HL-60 (cell line): ENCODE measurements around the gene LYVE1.

Experiments
- DNase-seq, 2 experiments: peaks; one replicate each; pipeline ENCODE4 v3.0.0-alpha.2; 2010 to 2020; ENCODE audit warnings: low read depth in 1 of 2, low spot score in 1 of 2
- H3K27ac ChIP-seq: fragments of 250-450 bp; sonication (Bioruptor Pico); replicated peaks from 2 replicates; pipeline ENCODE4 v1.5.1; 2020; ENCODE audit warnings: mild to moderate bottlenecking, moderate library complexity
- H3K27me3 ChIP-seq: fragments of 250-450 bp; sonication (Bioruptor Pico); 2 replicates; pipeline ENCODE4 v1.5.1; 2021; ENCODE audit warnings: mild to moderate bottlenecking, moderate library complexity; ENCODE audit not compliant: insufficient read depth, poor library complexity, severe bottlenecking
- H3K4me3 ChIP-seq: replicated peaks from 2 replicates; pipeline ENCODE4 v1.5.1; 2011; ENCODE audit warnings: mild to moderate bottlenecking, control low read depth, low read length; ENCODE audit not compliant: insufficient read depth
- CTCF ChIP-seq: IDR thresholded peaks from one replicate; pipeline ENCODE4 v1.5.1; 2011; ENCODE audit warnings: low read length, control low read depth, inconsistent platforms; ENCODE audit not compliant: insufficient read depth
- GABPA ChIP-seq: IDR thresholded peaks from 2 replicates; pipeline ENCODE4 v1.6.1; 2012; ENCODE audit warnings: low read depth
- POLR2AphosphoS5 ChIP-seq: IDR thresholded peaks from 2 replicates; pipeline ENCODE4 v1.6.1; 2012; ENCODE audit warnings: low read depth
- REST ChIP-seq: IDR thresholded peaks from 2 replicates; pipeline ENCODE4 v1.6.1; 2012; ENCODE audit warnings: low read depth; ENCODE audit not compliant: insufficient replicate concordance
- SPI1 ChIP-seq: IDR thresholded peaks from 2 replicates; pipeline ENCODE4 v1.6.1; 2012; ENCODE audit warnings: low read depth, mild to moderate bottlenecking, borderline replicate concordance

The LYVE1 gene

GRCh38 chr11:10564030-10564429 is 4.4 kb downstream of the LYVE1 start:
- no peak for DNase-seq
- Histone ChIP-seq H3K27me3 (no peaks in the 10 kb centered on the region), H3K27ac (no peak overlapping the region), H3K4me3 (no peak overlapping the region)
- no peak for TF ChIP-seq GABPA
- TF ChIP-seq POLR2AphosphoS5, result no peak
- no peak for TF ChIP-seq SPI1
- TF ChIP-seq CTCF, result no peak
- no peak for TF ChIP-seq REST

GRCh38 chr11:10561947-10562346 is 6.5 kb downstream of the LYVE1 start:
- no peak overlapping the region for H3K4me3 ChIP-seq
- no peaks in the 10 kb centered on the region for H3K27me3 ChIP-seq
- no peak overlapping the region for H3K27ac ChIP-seq
- TF ChIP-seq REST, result no peak
- no peak for TF ChIP-seq CTCF
- TF ChIP-seq SPI1, result no peak
- TF ChIP-seq GABPA, result no peak
- TF ChIP-seq POLR2AphosphoS5, result no peak
- no peak for DNase-seq

- no peak overlapping the region for H3K4me3 ChIP-seq
- TF ChIP-seq GABPA (no peak), CTCF (no peak), REST (no peak), POLR2AphosphoS5 (no peak), SPI1 (no peak)
- H3K27ac ChIP-seq, result no peak overlapping the region
- DNase-seq, result no peak
- no peaks in the 10 kb centered on the region for H3K27me3 ChIP-seq
These were observed 7.2 kb downstream of the LYVE1 start for GRCh38 chr11:10561043-10561818.
